ENCODE results near the gene PLCB3. TPM values are rescaled to one million over a fixed set of nuclear protein-coding genes. Genes with fewer than 3 reads are reported as not detected.

The PLCB3 gene
- total and polyA plus RNA-seq, 10 of the 15 experiments (the other 5 are each of a cell fraction or from before 2014, with no cell fraction given): 0.03 to 10.3 (median 3.3) TPM

- intact Hi-C loops (cut with micrococcal nuclease; ENCODE audit: unreplicated experiment) (no loop called here), in situ Hi-C loops (cut with MboI) (no loop called here)
- no peak overlapping the region for H2AFZ ChIP-seq (ENCODE audit: control insufficient read depth, low read depth, low read length)
- 100% methylated on average over 3 of the region's 3 CpGs for WGBS (ENCODE audit: insufficient coverage, insufficient replicate concordance, low lambda C conversion rate, missing lambda C conversion rate)
- peaks cover 15% of the 10 kb centered on the region for H3K79me2 ChIP-seq (ENCODE audit: control insufficient read depth, insufficient read depth, low read length)
- H3K4me2 ChIP-seq (ENCODE audit: control insufficient read depth, insufficient read depth): no peak overlapping the region
- FAIRE-seq: no peak
- H4K20me1 ChIP-seq (ENCODE audit: control insufficient read depth, insufficient read depth): no peaks in the 10 kb centered on the region; the same call in 1 of the 2 replicates
- BruUV-seq (replicated peaks): no TSS peak
- POLR2A ChIA-PET: interaction anchor here (0.6 to 6.2 kb wide), 5 partner anchors 12 to 102 kb away, joined by 3 to 92 read pairs (median 9); partner anchors contain the start of genes FERMT3, PRDX5 and TRMT112
- H3K36me3 ChIP-seq (ENCODE audit: control insufficient read depth in 2 of 2, insufficient read depth in 2 of 2, low read length in 1 of 2): peaks cover 0 to 2% of the 10 kb centered on the region in 2 experiments; a peak in 2 of 4 replicates
- RAD21 ChIA-PET (ENCODE audit: unreplicated experiment): interaction anchor here (0.7 to 2.7 kb wide), 5 partner anchors 12 to 72 kb away, joined by 3 to 10 read pairs (median 3); partner anchors contain the start of gene CATSPERZ
- H3K4me1 ChIP-seq (ENCODE audit: control insufficient read depth, insufficient read depth, low read length): peaks cover 7% of the 10 kb centered on the region
- H3K27ac ChIP-seq (ENCODE audit: control insufficient read depth, insufficient read depth): no peak overlapping the region
- H3K9ac ChIP-seq (ENCODE audit: control insufficient read depth, insufficient read depth, low read length): no peak overlapping the region
- 0 out of 2 replicates have a peak overlapping the region, but pooled peaks have one; percentile 86 for H3K4me3 ChIP-seq
- no peak for ATAC-seq
- SMC1A ChIA-PET (ENCODE audit: uncharacterized antibody, unreplicated experiment): interaction anchor here (1.4 to 3.5 kb wide), 5 partner anchors 11 to 77 kb away, joined by 5 to 16 read pairs (median 7); partner anchors contain the start of genes CATSPERZ, FERMT3, PRDX5 and TRMT112
- DNase-seq (ENCODE audit: low read depth, low spot score): no peak
- TF ChIP-seq CREB1 (IDR thresholded peaks at IDR 0.05; ENCODE audit: low read depth) (no peak), NFXL1 (IDR thresholded peaks at IDR 0.05; ENCODE audit: borderline replicate concordance) (no peak), TBL1XR1 (IDR thresholded peaks at IDR 0.05; ENCODE audit: low read depth, low read length) (no peak), GATAD2B (conservative IDR thresholded peaks at IDR 0.05; ENCODE audit: low read depth) (no peak), E4F1 (IDR thresholded peaks at IDR 0.05; ENCODE audit: borderline replicate concordance, partially characterized antibody) (no peak), BCLAF1 (IDR thresholded peaks at IDR 0.05) (no peak), HDAC2 (IDR thresholded peaks at IDR 0.05) (no peak), ZNF592 (IDR thresholded peaks at IDR 0.05) (no peak), ASH2L (IDR thresholded peaks at IDR 0.05; ENCODE audit: borderline replicate concordance, low read depth) (no peak), TCF7 (IDR thresholded peaks at IDR 0.05; ENCODE audit: borderline replicate concordance) (no peak), PML (IDR thresholded peaks at IDR 0.05; ENCODE audit: low read length) (no peak), NBN (IDR thresholded peaks at IDR 0.05) (no peak), LARP7 (IDR thresholded peaks at IDR 0.05) (no peak)
- H3K27me3 ChIP-seq (replicated peaks in 1 of 2; ENCODE audit: control insufficient read depth in 2 of 2, insufficient read depth in 2 of 2, low read length in 1 of 2): no peaks in the 10 kb centered on the region
- CTCF ChIA-PET: interaction anchor here (0.6 to 5.5 kb wide), 7 partner anchors 9 to 77 kb away, joined by 3 to 46 read pairs (median 4); partner anchors contain the start of genes CATSPERZ, ESRRA, FERMT3 and PLCB3
- H3K9me3 ChIP-seq (replicated peaks; ENCODE audit: control insufficient read depth, insufficient read depth, low read length): no peaks in the 10 kb centered on the region
These were observed 31.8 kb downstream of the PLCB3 start for GRCh38 chr11:64283092-64283491.
